Measurements from ENCODE around the gene THSD7A. TPM values are rescaled to one million over a fixed set of nuclear protein-coding genes. Genes with fewer than 3 reads are reported as not detected.

Gene THSD7A
- total and polyA plus RNA-seq, 9 of the 15 experiments (the other 6 are each of a cell fraction or from before 2014, with no cell fraction given): 0.01 to 0.02 TPM; not detected in 7

DNA sequence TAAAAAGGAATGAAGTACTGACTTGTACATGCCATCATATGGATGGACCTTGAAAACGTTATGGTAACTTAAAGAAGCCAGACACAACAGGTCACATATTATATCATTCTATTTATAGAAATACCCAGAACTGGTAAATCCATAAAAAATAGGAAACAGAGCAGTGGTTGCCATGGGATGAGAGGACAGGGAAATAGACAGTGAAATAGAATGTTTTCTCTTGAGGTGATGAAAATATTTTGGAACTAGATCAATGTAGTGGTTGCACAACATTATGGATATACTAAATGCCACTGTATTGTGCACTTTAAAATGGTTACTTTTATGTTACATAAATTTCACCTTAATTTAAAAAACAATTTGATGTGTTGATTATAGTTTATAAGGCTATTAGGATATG is 318.5 kb downstream of the THSD7A start:
- in situ Hi-C loops (cut with MboI): no loop called here
- H3K27ac ChIP-seq (ENCODE audit: extremely low read depth, low read depth, low read length): no peak overlapping the region
- H3K27me3 ChIP-seq (ENCODE audit: control insufficient read depth in 2 of 2, insufficient read depth in 2 of 2, low read length in 2 of 2): no peaks in the 10 kb centered on the region
- DNase-seq (ENCODE audit: extremely low read depth in 1 of 4, low spot score in 3 of 4) (no peak), ATAC-seq (no peak), FAIRE-seq (no peak)
- no peak overlapping the region for H2AFZ ChIP-seq (ENCODE audit: low read depth, low read length)
- no TSS peak for BruUV-seq (replicated peaks)
- H3K4me2 ChIP-seq (ENCODE audit: insufficient read depth, low read length): no peak overlapping the region
- no peak overlapping the region for H3K9ac ChIP-seq (ENCODE audit: insufficient read depth in 1 of 2, low read depth in 2 of 2, low read length in 2 of 2)
- ChIA-PET CTCF (ENCODE audit: low intra/inter-chr PET ratio) (no interaction called here), POLR2A (no interaction called here)
- no peaks in the 10 kb centered on the region for H3K9me1 ChIP-seq (ENCODE audit: control insufficient read depth, insufficient read depth, low read length)
- H3K36me3 ChIP-seq (ENCODE audit: control insufficient read depth, insufficient read depth, low read length): no peaks in the 10 kb centered on the region
- intact Hi-C loops (cut with micrococcal nuclease): no loop called here
- no peak for TF ChIP-seq NFYB (IDR thresholded peaks at IDR 0.05; ENCODE audit: extremely low read depth, insufficient read length)
- TF ChIP-seq MAFK (IDR thresholded peaks at IDR 0.05; ENCODE audit: low read length): no peak
- no peak for TF ChIP-seq POU5F1 (IDR thresholded peaks at IDR 0.05; ENCODE audit: borderline replicate concordance, low read depth, low read length, partially characterized antibody)
- TF ChIP-seq, protein P1, sequence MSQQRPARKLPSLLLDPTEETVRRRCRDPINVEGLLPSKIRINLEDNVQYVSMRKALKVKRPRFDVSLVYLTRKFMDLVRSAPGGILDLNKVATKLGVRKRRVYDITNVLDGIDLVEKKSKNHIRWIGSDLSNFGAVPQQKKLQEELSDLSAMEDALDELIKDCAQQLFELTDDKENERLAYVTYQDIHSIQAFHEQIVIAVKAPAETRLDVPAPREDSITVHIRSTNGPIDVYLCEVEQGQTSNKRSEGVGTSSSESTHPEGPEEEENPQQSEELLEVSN (IDR thresholded peaks at IDR 0.05; ENCODE audit: borderline replicate concordance in 1 of 2, extremely low read depth in 1 of 2, insufficient read depth in 1 of 2, insufficient read length in 1 of 2, low read depth in 1 of 2, low read length in 1 of 2, poor library complexity in 1 of 2, severe bottlenecking in 1 of 2): no peak
- TF ChIP-seq SNRNP70 (optimal IDR thresholded peaks at IDR 0.05; ENCODE audit: low read depth, low read length): no peak
- TF ChIP-seq, protein P2, sequence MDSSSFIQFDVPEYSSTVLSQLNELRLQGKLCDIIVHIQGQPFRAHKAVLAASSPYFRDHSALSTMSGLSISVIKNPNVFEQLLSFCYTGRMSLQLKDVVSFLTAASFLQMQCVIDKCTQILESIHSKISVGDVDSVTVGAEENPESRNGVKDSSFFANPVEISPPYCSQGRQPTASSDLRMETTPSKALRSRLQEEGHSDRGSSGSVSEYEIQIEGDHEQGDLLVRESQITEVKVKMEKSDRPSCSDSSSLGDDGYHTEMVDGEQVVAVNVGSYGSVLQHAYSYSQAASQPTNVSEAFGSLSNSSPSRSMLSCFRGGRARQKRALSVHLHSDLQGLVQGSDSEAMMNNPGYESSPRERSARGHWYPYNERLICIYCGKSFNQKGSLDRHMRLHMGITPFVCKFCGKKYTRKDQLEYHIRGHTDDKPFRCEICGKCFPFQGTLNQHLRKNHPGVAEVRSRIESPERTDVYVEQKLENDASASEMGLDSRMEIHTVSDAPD (CRISPR knock-in tag; IDR thresholded peaks at IDR 0.05): no peak
- no peak for TF ChIP-seq CREM (IDR thresholded peaks at IDR 0.05; ENCODE audit: low read depth)
- TF ChIP-seq, protein P3, sequence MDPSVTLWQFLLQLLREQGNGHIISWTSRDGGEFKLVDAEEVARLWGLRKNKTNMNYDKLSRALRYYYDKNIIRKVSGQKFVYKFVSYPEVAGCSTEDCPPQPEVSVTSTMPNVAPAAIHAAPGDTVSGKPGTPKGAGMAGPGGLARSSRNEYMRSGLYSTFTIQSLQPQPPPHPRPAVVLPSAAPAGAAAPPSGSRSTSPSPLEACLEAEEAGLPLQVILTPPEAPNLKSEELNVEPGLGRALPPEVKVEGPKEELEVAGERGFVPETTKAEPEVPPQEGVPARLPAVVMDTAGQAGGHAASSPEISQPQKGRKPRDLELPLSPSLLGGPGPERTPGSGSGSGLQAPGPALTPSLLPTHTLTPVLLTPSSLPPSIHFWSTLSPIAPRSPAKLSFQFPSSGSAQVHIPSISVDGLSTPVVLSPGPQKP (CRISPR knock-in tag; IDR thresholded peaks at IDR 0.05): no peak
- TF ChIP-seq, protein P4, sequence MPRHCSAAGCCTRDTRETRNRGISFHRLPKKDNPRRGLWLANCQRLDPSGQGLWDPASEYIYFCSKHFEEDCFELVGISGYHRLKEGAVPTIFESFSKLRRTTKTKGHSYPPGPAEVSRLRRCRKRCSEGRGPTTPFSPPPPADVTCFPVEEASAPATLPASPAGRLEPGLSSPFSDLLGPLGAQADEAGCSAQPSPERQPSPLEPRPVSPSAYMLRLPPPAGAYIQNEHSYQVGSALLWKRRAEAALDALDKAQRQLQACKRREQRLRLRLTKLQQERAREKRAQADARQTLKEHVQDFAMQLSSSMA (CRISPR knock-in tag; IDR thresholded peaks at IDR 0.05): no peak
- H3K4me1 ChIP-seq (replicated peaks in 1 of 2; ENCODE audit: control insufficient read depth in 2 of 2, insufficient read depth in 2 of 2, low read length in 2 of 2): no peaks in the 10 kb centered on the region
- H4K20me1 ChIP-seq (replicated peaks; ENCODE audit: control insufficient read depth, insufficient read depth, low read length): no peaks in the 10 kb centered on the region
- H3K9me3 ChIP-seq (replicated peaks; ENCODE audit: control insufficient read depth, insufficient read depth, low read depth, low read length): no peaks in the 10 kb centered on the region
- no peak overlapping the region for H3K4me3 ChIP-seq
- 0% methylated on average over 1 of the region's 1 CpG for WGBS (ENCODE audit: insufficient coverage, low coverage, missing lambda C conversion rate)
- H3K79me2 ChIP-seq (ENCODE audit: control insufficient read depth, insufficient read depth, low read length): no peaks in the 10 kb centered on the region
